Caco-2 (cell line): Measurements from ENCODE around the gene NEGR1. TPM values are rescaled to one million over a fixed set of nuclear protein-coding genes. Genes with fewer than 3 reads are reported as not detected.

Experiments used
- BruUV-seq: library from RNA; stranded (reverse); fragments of 400-500 nt; replicated peaks from 2 replicates; lab custom pipeline; 2021; lab: Mats Ljungman, UMichigan
- CTCF ChIA-PET: fragments of 300-600 bp; sonication (Branson Sonifier 250); formaldehyde crosslinking; loops from one replicate; lab custom pipeline; 2022; ENCODE audit warnings: antibody characterized with exemption; lab: Charles Lee
- POLR2A ChIA-PET: fragments of 300-600 bp; sonication (Branson Sonifier 250); formaldehyde crosslinking; loops from one replicate; lab custom pipeline; 2022; ENCODE audit warnings: antibody characterized with exemption; lab: Charles Lee
- DNase-seq, 2 experiments: peaks; one replicate each; pipeline versions ENCODE4 v3.0.0 to v3.0.0-alpha.2; 2020 to 2022
- H3K27me3 ChIP-seq: replicated peaks from 2 replicates; pipeline ENCODE4 v1.6.0; 2011; ENCODE audit warnings: low read length; ENCODE audit not compliant: control insufficient read depth, insufficient read depth
- H3K36me3 ChIP-seq: 2 replicates; pipeline ENCODE4 v1.5.1; 2011; ENCODE audit warnings: low read length; ENCODE audit not compliant: control insufficient read depth, insufficient read depth
- H3K4me1 ChIP-seq: fragments of 250-450 bp; sonication (Bioruptor Pico); 2 replicates; pipeline ENCODE4 v1.5.1; 2020; ENCODE audit warnings: mild to moderate bottlenecking
- H3K4me3 ChIP-seq: 2 replicates; pipeline ENCODE4 v1.5.1; 2011; ENCODE audit warnings: low read depth, mild to moderate bottlenecking, control low read depth, low read length
- H3K9me3 ChIP-seq: fragments of 250-450 bp; sonication (Bioruptor Pico); 2 replicates; pipeline ENCODE4 v1.5.1; 2020; ENCODE audit warnings: mild to moderate bottlenecking, moderate library complexity
- H3K27ac Mint-ChIP-seq: one replicate; pipeline ENCODE4 v1.8.0; 2022; ENCODE audit warnings: mixed read lengths; ENCODE audit not compliant: unreplicated experiment
- H3K27me3 Mint-ChIP-seq: one replicate; pipeline ENCODE4 v1.8.0; 2022; ENCODE audit warnings: mixed read lengths; ENCODE audit not compliant: insufficient read depth, unreplicated experiment
- H3K36me3 Mint-ChIP-seq: one replicate; pipeline ENCODE4 v1.8.0; 2022; ENCODE audit warnings: mild to moderate bottlenecking, mixed read lengths; ENCODE audit not compliant: insufficient read depth, unreplicated experiment
- H3K4me1 Mint-ChIP-seq: one replicate; pipeline ENCODE4 v1.8.0; 2022; ENCODE audit warnings: low read depth, mixed read lengths; ENCODE audit not compliant: unreplicated experiment
- H3K4me3 Mint-ChIP-seq: one replicate; pipeline ENCODE4 v1.8.0; 2022; ENCODE audit warnings: mild to moderate bottlenecking, moderate library complexity, mixed read lengths; ENCODE audit not compliant: unreplicated experiment
- H3K9me3 Mint-ChIP-seq: one replicate; pipeline ENCODE4 v1.8.0; 2022; ENCODE audit warnings: mixed read lengths; ENCODE audit not compliant: unreplicated experiment
- CTCF ChIP-seq, 2 experiments: fragments of 200-600 bp in 1 of 2; IDR thresholded peaks; 1 replicate in 1 of 2; 2 replicates in 1 of 2; pipeline versions ENCODE4 v1.5.1 to v1.8.0; 2011 to 2022; ENCODE audit warnings: antibody characterized with exemption in 1 of 2, control low read depth in 1 of 2, inconsistent platforms in 1 of 2, low read depth in 1 of 2, low read length in 1 of 2, mild to moderate bottlenecking in 1 of 2, moderate library complexity in 1 of 2; ENCODE audit not compliant: insufficient read depth in 1 of 2, severe bottlenecking in 1 of 2, unreplicated experiment in 1 of 2
- intact Hi-C: fragments of 100-400 bp; cut with micrococcal nuclease; formaldehyde crosslinking; loops from one replicate; pipeline ENCODE4 v1.10.0; 2022; ENCODE audit not compliant: unreplicated experiment
- total RNA-seq: library from RNA; stranded (reverse); gene quantifications from 2 replicates; pipeline ENCODE4 v1.2.3, GENCODE V29; 2022

NEGR1 gene
- total RNA-seq, 1 experiment from 2014 or later, result not detected

- H3K4me1 ChIP-seq, result no peaks in the 10 kb centered on the region
- POLR2A ChIA-PET, result no interaction called here
- H3K4me3 Mint-ChIP-seq, result no peak overlapping the region
- H3K27me3 ChIP-seq, result no peaks in the 10 kb centered on the region
- no peaks in the 10 kb centered on the region for H3K4me1 Mint-ChIP-seq
- intact Hi-C loops, result no loop called here
- H3K27me3 Mint-ChIP-seq, result no peaks in the 10 kb centered on the region
- no peak overlapping the region for H3K27ac Mint-ChIP-seq
- no peak for DNase-seq
- CTCF ChIA-PET, result no interaction called here
- H3K9me3 Mint-ChIP-seq, result no peaks in the 10 kb centered on the region
- no TSS peak for BruUV-seq
- no peak overlapping the region for H3K4me3 ChIP-seq
- no peaks in the 10 kb centered on the region for H3K36me3 Mint-ChIP-seq
- no peaks in the 10 kb centered on the region for H3K9me3 ChIP-seq
- no peak for TF ChIP-seq CTCF (IDR thresholded peaks at IDR 0.05; ENCODE audit: insufficient read depth in 1 of 2, low read depth in 1 of 2, low read length in 1 of 2, severe bottlenecking in 1 of 2, unreplicated experiment in 1 of 2)
- no peaks in the 10 kb centered on the region for H3K36me3 ChIP-seq
Measured at GRCh38 chr1:72064196-72065075, 217.9 kb downstream of the NEGR1 start.

GRCh38 chr1:72063364-72064044, 218.8 kb downstream of the NEGR1 start:
- Mint-ChIP-seq H3K4me3 (no peak overlapping the region), H3K36me3 (no peaks in the 10 kb centered on the region), H3K9me3 (no peaks in the 10 kb centered on the region), H3K4me1 (no peaks in the 10 kb centered on the region), H3K27ac (no peak overlapping the region), H3K27me3 (no peaks in the 10 kb centered on the region)
- Histone ChIP-seq H3K4me1 (no peaks in the 10 kb centered on the region), H3K4me3 (no peak overlapping the region), H3K36me3 (no peaks in the 10 kb centered on the region), H3K27me3 (no peaks in the 10 kb centered on the region), H3K9me3 (no peaks in the 10 kb centered on the region)
- no peak for DNase-seq
- ChIA-PET POLR2A (no interaction called here), CTCF (no interaction called here)
- intact Hi-C loops, result no loop called here
- TF ChIP-seq CTCF (IDR thresholded peaks at IDR 0.05; ENCODE audit: insufficient read depth in 1 of 2, low read depth in 1 of 2, low read length in 1 of 2, severe bottlenecking in 1 of 2, unreplicated experiment in 1 of 2), result no peak
- no TSS peak for BruUV-seq

GRCh38 chr1:72062584-72062983, 219.8 kb downstream of the NEGR1 start:
- ChIA-PET CTCF (no interaction called here), POLR2A (no interaction called here)
- no peak for DNase-seq
- H3K4me1 Mint-ChIP-seq, result no peaks in the 10 kb centered on the region
- H3K27ac Mint-ChIP-seq, result no peak overlapping the region
- BruUV-seq, result no TSS peak
- H3K9me3 Mint-ChIP-seq, result no peaks in the 10 kb centered on the region
- Histone ChIP-seq H3K4me1 (no peaks in the 10 kb centered on the region), H3K27me3 (no peaks in the 10 kb centered on the region), H3K4me3 (no peak overlapping the region), H3K36me3 (no peaks in the 10 kb centered on the region), H3K9me3 (no peaks in the 10 kb centered on the region)
- no peak overlapping the region for H3K4me3 Mint-ChIP-seq
- TF ChIP-seq CTCF (IDR thresholded peaks at IDR 0.05; ENCODE audit: insufficient read depth in 1 of 2, low read depth in 1 of 2, low read length in 1 of 2, severe bottlenecking in 1 of 2, unreplicated experiment in 1 of 2), result no peak
- no peaks in the 10 kb centered on the region for H3K36me3 Mint-ChIP-seq
- intact Hi-C loops, result no loop called here
- H3K27me3 Mint-ChIP-seq, result no peaks in the 10 kb centered on the region
